GM12878 (cell line): ENCODE results near the gene PAPLN. TPM values are rescaled to one million over a fixed set of nuclear protein-coding genes. Genes with fewer than 3 reads are reported as not detected.

Experiments used
- ATAC-seq: fragments of 200-7000 bp; cut with Tn5 transposase; 3 replicates; pipeline ENCODE4 v1.9.1; 2020; ENCODE audit warnings: mild to moderate bottlenecking, moderate library complexity
- BruUV-seq: library from RNA; stranded (reverse); fragments of 400-500 nt; replicated peaks from 2 replicates; lab custom pipeline; 2021; lab: Mats Ljungman, UMichigan
- CTCF ChIA-PET: fragments of 300-600 bp; sonication (Branson Sonifier 250); formaldehyde crosslinking; extraction: SDS; loops from one replicate; lab custom pipeline; 2021; ENCODE audit warnings: inconsistent platforms; lab: Yijun Ruan, JAX
- POLR2A ChIA-PET: fragments of 350-600 bp; formaldehyde crosslinking; extraction: SDS; loops from one replicate; lab custom pipeline; 2021; ENCODE audit warnings: inconsistent platforms; lab: Charles Lee
- RAD21 ChIA-PET: fragments of 300-600 bp; sonication (Branson Sonifier 250); formaldehyde crosslinking; loops from one replicate; lab custom pipeline; 2023; ENCODE audit warnings: antibody characterized with exemption; ENCODE audit not compliant: unreplicated experiment; lab: Charles Lee
- SMC1A ChIA-PET: fragments of 300-600 bp; sonication (Branson Sonifier 250); formaldehyde crosslinking; loops from one replicate; lab custom pipeline; 2023; ENCODE audit not compliant: unreplicated experiment, uncharacterized antibody; lab: Charles Lee
- DNase-seq: peaks from one replicate; pipeline ENCODE4 v3.0.0-alpha.2; 2011; ENCODE audit warnings: low read depth, low spot score
- FAIRE-seq: peaks from 3 replicates; lab custom pipeline; 2011; peaks lifted over from hg19 to GRCh38; lab: Jason Lieb, UNC
- H2AFZ ChIP-seq: 2 replicates; pipeline ENCODE4 v1.6.0; 2011; ENCODE audit warnings: low read depth, low read length, control low read depth; ENCODE audit not compliant: control insufficient read depth
- H3K27ac ChIP-seq: 2 replicates; pipeline ENCODE4 v1.5.1; 2011; ENCODE audit warnings: control low read depth; ENCODE audit not compliant: control insufficient read depth, insufficient read depth
- H3K27me3 ChIP-seq, 2 experiments: replicated peaks in 1 of 2; 2 replicates each; pipeline versions ENCODE4 v1.6.0 to v1.6.1; 2011; ENCODE audit warnings: low read length in 1 of 2; ENCODE audit not compliant: control insufficient read depth in 2 of 2, insufficient read depth in 2 of 2
- H3K36me3 ChIP-seq, 2 experiments: 2 replicates each; pipeline ENCODE4 v1.5.1; 2011; ENCODE audit warnings: low read length in 1 of 2; ENCODE audit not compliant: control insufficient read depth in 2 of 2, insufficient read depth in 2 of 2
- H3K4me1 ChIP-seq: 2 replicates; pipeline ENCODE4 v1.6.1; 2011; ENCODE audit warnings: mild to moderate bottlenecking, low read length, moderate library complexity, mixed read lengths; ENCODE audit not compliant: control insufficient read depth, insufficient read depth
- H3K4me2 ChIP-seq: 2 replicates; pipeline ENCODE4 v1.6.0; 2011; ENCODE audit warnings: control low read depth; ENCODE audit not compliant: control insufficient read depth, insufficient read depth
- H3K4me3 ChIP-seq: fragments of 200-600 bp; sonication (generic); 2 replicates; pipeline ENCODE4 v1.5.1; 2016
- H3K79me2 ChIP-seq: 2 replicates; pipeline ENCODE4 v1.6.0; 2011; ENCODE audit warnings: low read length; ENCODE audit not compliant: control insufficient read depth, insufficient read depth
- H3K9ac ChIP-seq: 2 replicates; pipeline ENCODE4 v1.8.0; 2011; ENCODE audit warnings: low read length, control low read depth, mixed read lengths; ENCODE audit not compliant: control insufficient read depth, insufficient read depth
- H3K9me3 ChIP-seq: replicated peaks from 3 replicates; pipeline ENCODE4 v1.5.1; 2011; ENCODE audit warnings: mild to moderate bottlenecking, low read length; ENCODE audit not compliant: control insufficient read depth, insufficient read depth
- H4K20me1 ChIP-seq: 2 replicates; pipeline ENCODE4 v1.6.0; 2011; ENCODE audit not compliant: control insufficient read depth, insufficient read depth
- BRCA1 ChIP-seq: IDR thresholded peaks from 2 replicates; pipeline ENCODE4 v1.6.1; 2011; ENCODE audit warnings: low read depth, low read length, improper control_type of control experiment
- EP300 ChIP-seq, 2 experiments: fragments of 150-350 bp in 1 of 2; IDR thresholded peaks; 2 replicates each; pipeline ENCODE4 v1.6.1; 2011 to 2012; ENCODE audit warnings: low read depth in 2 of 2, low read length in 2 of 2, borderline replicate concordance in 1 of 2, improper control_type of control experiment in 1 of 2, inconsistent platforms in 1 of 2; ENCODE audit not compliant: control insufficient read depth in 1 of 2
- IKZF1 ChIP-seq: fragments of 450-650 bp; conservative IDR thresholded peaks from 2 replicates; pipeline ENCODE4 v1.6.1; 2017; ENCODE audit warnings: antibody characterized with exemption, mild to moderate bottlenecking
- IKZF2 ChIP-seq, 2 experiments: fragments of 450-650 bp; IDR thresholded peaks; 2 replicates each; pipeline ENCODE4 v1.6.1; 2017; ENCODE audit warnings: mild to moderate bottlenecking in 2 of 2, moderate library complexity in 2 of 2
- MTA2 ChIP-seq: fragments of 450-650 bp; IDR thresholded peaks from 2 replicates; pipeline ENCODE4 v1.6.1; 2016; ENCODE audit warnings: low read depth, mild to moderate bottlenecking, moderate library complexity
- SMARCA5 ChIP-seq: fragments of 450-650 bp; IDR thresholded peaks from 2 replicates; pipeline ENCODE4 v1.6.1; 2017; ENCODE audit warnings: mild to moderate bottlenecking
- SREBF1 ChIP-seq: IDR thresholded peaks from 2 replicates; pipeline ENCODE4 v1.6.1; 2012; ENCODE audit warnings: mild to moderate bottlenecking, low read length
- ZZZ3 ChIP-seq: IDR thresholded peaks from 2 replicates; pipeline ENCODE4 v1.6.1; 2011; ENCODE audit warnings: low read depth; ENCODE audit not compliant: control insufficient read depth, insufficient read length
- WGBS: methylation state at CpG from one replicate; pipeline ENCODE4 v1.1.6; 2016; ENCODE audit warnings: low lambda C conversion rate; ENCODE audit not compliant: insufficient replicate concordance, insufficient coverage; ENCODE audit errors: missing lambda C conversion rate; 5-methylcytosine and 5-hydroxymethylcytosine counted together
- in situ Hi-C: fragments of 300-500 bp; cut with MboI; formaldehyde crosslinking; loops from 9 replicates; pipeline ENCODE4 v1.14.3; 2018; ENCODE audit warnings: mixed read lengths
- intact Hi-C: fragments of 100-400 bp; cut with micrococcal nuclease; formaldehyde crosslinking; loops from one replicate; pipeline ENCODE4 v1.14.2; 2022; ENCODE audit not compliant: unreplicated experiment
- polyA plus RNA-seq, 11 experiments: library from polyadenylated mRNA; depleted of rRNA in 4 of 11; unstranded in 6 of 11; stranded (reverse) in 5 of 11; fragments of >200 nt; fragmentation: Nextera tagmentation in 4 of 11; fragmentation: Illumina TruSeq in 1 of 11; extraction: Ambion mirVana in 4 of 11; extraction: Trizol in 1 of 11; gene quantifications; 1 replicate in 1 of 11; 2 replicates in 10 of 11; pipeline versions ENCODE4 v1.2.1 to v1.2.3, GENCODE V29; 2011 to 2016; ENCODE audit warnings: inconsistent platforms in 2 of 11, missing spikeins in 2 of 11, low read depth in 1 of 11
- total RNA-seq, 4 experiments: library from RNA; depleted of rRNA in 3 of 4; stranded (reverse); fragments of >200 nt in 3 of 4; fragmentation: Illumina TruSeq in 1 of 4; extraction: Trizol in 1 of 4; gene quantifications; 2 replicates each; pipeline versions ENCODE4 v1.2.1 to v1.2.3, GENCODE V29; 2013 to 2021

Gene PAPLN
- total and polyA plus RNA-seq, 10 of the 15 experiments (the other 5 are each of a cell fraction or from before 2014, with no cell fraction given): 1.8 to 19.8 (median 7.4) TPM

- Histone ChIP-seq H3K9me3 (no peaks in the 10 kb centered on the region), H3K9ac (no peak overlapping the region), H3K79me2 (no peaks in the 10 kb centered on the region), H2AFZ (no peak overlapping the region), H3K27me3 (no peaks in the 10 kb centered on the region), H4K20me1 (no peaks in the 10 kb centered on the region), H3K4me1 (peaks cover 35% of the 10 kb centered on the region), H3K4me2 (peak overlapping the region; percentile 80; the same call in 1 of the 2 replicates), H3K4me3 (peak overlapping the region; percentile 20; the same call in 1 of the 2 replicates), H3K27ac (peak overlapping the region; percentile 55; the same call in 1 of the 2 replicates), H3K36me3 (no peaks in the 10 kb centered on the region; a peak in 1 of 4 replicates)
- POLR2A ChIA-PET: interaction anchor here (0.9 to 2.7 kb wide), 7 partner anchors 15 to 182 kb away, joined by 3 to 18 read pairs (median 6); partner anchors contain the start of gene NUMB
- RAD21 ChIA-PET: interaction anchor here (0.9 to 12.0 kb wide), 14 partner anchors 15 to 201 kb away, joined by 3 to 591 read pairs (median 5); partner anchors contain the start of genes NUMB and RIOX1
- DNase-seq (no peak), FAIRE-seq (no peak), ATAC-seq (peak; percentile 36)
- TF ChIP-seq SMARCA5: no peak
- peak in 1 of 2 experiments; percentile 43; a peak in 2 of 4 replicates for TF ChIP-seq IKZF2 (IDR thresholded peaks at IDR 0.05)
- TF ChIP-seq SREBF1: no peak
- peak; percentile 29; the same call in 1 of the 2 replicates for TF ChIP-seq IKZF1
- TF ChIP-seq BRCA1: no peak
- no peak for TF ChIP-seq EP300 (IDR thresholded peaks at IDR 0.05; ENCODE audit: borderline replicate concordance in 1 of 2, control insufficient read depth in 1 of 2, low read depth in 2 of 2, low read length in 2 of 2)
- TF ChIP-seq ZZZ3: no peak
- TF ChIP-seq MTA2: peak; percentile 13; the same call in 1 of the 2 replicates
- CTCF ChIA-PET: interaction anchor here (0.9 to 3.8 kb wide), 11 partner anchors 11 to 189 kb away, joined by 3 to 17 read pairs (median 4); no protein-coding TSS in a partner anchor
- in situ Hi-C loops (no loop called here), intact Hi-C loops (no loop called here)
- 42% methylated on average over 3 of the region's 3 CpGs for WGBS
- SMC1A ChIA-PET: interaction anchor here (0.6 to 5.9 kb wide), 26 partner anchors 10 to 281 kb away, joined by 3 to 42 read pairs (median 4); partner anchors contain the start of genes ACOT2, PAPLN and ZFYVE1
- no TSS peak for BruUV-seq
These were observed 52.0 kb downstream of the PAPLN start for GRCh38 chr14:73289308-73289707.
